ENCODE results near the gene DDR1.

Gene DDR1

DNA sequence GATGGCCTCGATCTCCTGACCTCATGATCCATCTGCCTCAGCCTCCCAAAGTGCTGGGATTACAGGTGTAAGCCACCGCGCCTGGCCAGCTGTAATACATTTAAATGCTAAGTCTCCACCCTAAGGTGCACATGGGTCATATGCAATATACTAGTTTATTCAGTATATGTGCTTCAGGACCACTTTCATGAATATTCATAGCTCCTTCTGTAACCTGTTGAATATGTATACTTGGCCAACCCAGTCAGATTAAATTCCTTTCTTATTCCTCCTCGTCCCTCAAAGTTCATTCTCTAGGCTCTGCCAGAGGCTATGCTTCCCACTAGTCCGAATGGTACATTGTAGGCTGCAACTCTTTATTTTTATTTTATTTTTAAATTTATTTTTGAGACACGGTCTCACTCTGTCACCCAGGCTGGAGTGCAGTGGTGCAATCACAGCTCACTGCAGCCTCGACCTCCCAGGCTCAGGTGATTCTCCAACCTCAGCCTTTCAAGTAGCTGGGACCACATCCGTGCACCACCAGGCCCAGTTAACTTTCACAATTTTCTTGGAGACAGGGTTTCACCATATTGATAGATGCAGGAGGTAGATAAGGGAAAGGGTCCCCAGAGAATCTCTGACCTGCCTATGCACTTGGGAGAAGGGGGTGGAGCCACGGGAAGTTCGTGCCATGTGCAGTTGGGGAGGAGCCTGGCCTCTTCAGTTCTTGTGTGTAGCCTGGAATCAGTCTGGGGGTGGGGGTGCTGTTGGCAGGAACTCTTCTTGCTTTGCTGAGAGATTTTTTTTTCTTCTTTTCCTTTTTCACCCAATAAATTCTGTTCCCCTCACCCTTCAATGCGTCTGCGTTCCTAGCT is 41.3 kb upstream of the DDR1 start:
- TF ChIP-seq RAD21 (IDR thresholded peaks at IDR 0.05; ENCODE audit: low read depth), result no peak
- no peak for TF ChIP-seq FOXM1 (IDR thresholded peaks at IDR 0.05; ENCODE audit: borderline replicate concordance, low read depth)
- no peak for TF ChIP-seq CREB1 (IDR thresholded peaks at IDR 0.05; ENCODE audit: low read depth)
- TF ChIP-seq EP300 (IDR thresholded peaks at IDR 0.05; ENCODE audit: borderline replicate concordance), result no peak
- TF ChIP-seq, protein P1, sequence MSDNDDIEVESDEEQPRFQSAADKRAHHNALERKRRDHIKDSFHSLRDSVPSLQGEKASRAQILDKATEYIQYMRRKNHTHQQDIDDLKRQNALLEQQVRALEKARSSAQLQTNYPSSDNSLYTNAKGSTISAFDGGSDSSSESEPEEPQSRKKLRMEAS (IDR thresholded peaks at IDR 0.05), result no peak
- no peak for TF ChIP-seq NFIC (IDR thresholded peaks at IDR 0.05)

DNA sequence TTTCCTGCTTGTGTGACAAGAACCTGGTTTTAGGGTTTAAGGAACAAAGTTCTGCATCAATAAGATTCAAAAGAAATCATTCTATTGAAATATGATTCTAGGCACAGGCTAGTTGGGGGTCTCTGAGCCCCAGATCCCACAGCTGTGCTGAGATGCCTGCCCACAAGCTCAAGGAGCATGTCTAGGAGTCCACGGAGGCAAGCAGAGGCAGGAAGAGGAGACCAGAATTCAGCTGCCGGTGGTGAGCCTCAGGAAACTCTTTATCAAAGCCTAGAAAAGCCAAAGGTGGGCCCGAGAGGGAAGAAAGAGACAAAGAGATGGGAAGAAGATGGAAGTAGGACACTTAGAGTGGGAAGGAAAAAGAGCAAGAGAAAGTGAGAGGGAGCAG is 40.7 kb upstream of the DDR1 start:
- TF ChIP-seq, protein P2, sequence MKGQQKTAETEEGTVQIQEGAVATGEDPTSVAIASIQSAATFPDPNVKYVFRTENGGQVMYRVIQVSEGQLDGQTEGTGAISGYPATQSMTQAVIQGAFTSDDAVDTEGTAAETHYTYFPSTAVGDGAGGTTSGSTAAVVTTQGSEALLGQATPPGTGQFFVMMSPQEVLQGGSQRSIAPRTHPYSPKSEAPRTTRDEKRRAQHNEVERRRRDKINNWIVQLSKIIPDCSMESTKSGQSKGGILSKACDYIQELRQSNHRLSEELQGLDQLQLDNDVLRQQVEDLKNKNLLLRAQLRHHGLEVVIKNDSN (IDR thresholded peaks at IDR 0.05), result no peak
- TF ChIP-seq TCF12 (IDR thresholded peaks at IDR 0.05; ENCODE audit: low read depth) (no peak), CREB1 (IDR thresholded peaks at IDR 0.05; ENCODE audit: low read depth) (no peak), RAD21 (IDR thresholded peaks at IDR 0.05; ENCODE audit: low read depth) (no peak), EP300 (IDR thresholded peaks at IDR 0.05; ENCODE audit: borderline replicate concordance) (no peak), CEBPB (IDR thresholded peaks at IDR 0.05) (no peak), NFIC (IDR thresholded peaks at IDR 0.05) (no peak), TEAD4 (IDR thresholded peaks at IDR 0.05) (no peak), TAF1 (IDR thresholded peaks at IDR 0.05; ENCODE audit: low read depth) (no peak), ZBTB7A (IDR thresholded peaks at IDR 0.05; ENCODE audit: low read depth) (no peak), YY1 (IDR thresholded peaks at IDR 0.05; ENCODE audit: low read depth) (no peak), FOXM1 (IDR thresholded peaks at IDR 0.05; ENCODE audit: borderline replicate concordance, low read depth) (no peak), EGR1 (IDR thresholded peaks at IDR 0.05) (no peak)
- TF ChIP-seq, protein P1 (IDR thresholded peaks at IDR 0.05), result no peak
- TF ChIP-seq, protein P3, sequence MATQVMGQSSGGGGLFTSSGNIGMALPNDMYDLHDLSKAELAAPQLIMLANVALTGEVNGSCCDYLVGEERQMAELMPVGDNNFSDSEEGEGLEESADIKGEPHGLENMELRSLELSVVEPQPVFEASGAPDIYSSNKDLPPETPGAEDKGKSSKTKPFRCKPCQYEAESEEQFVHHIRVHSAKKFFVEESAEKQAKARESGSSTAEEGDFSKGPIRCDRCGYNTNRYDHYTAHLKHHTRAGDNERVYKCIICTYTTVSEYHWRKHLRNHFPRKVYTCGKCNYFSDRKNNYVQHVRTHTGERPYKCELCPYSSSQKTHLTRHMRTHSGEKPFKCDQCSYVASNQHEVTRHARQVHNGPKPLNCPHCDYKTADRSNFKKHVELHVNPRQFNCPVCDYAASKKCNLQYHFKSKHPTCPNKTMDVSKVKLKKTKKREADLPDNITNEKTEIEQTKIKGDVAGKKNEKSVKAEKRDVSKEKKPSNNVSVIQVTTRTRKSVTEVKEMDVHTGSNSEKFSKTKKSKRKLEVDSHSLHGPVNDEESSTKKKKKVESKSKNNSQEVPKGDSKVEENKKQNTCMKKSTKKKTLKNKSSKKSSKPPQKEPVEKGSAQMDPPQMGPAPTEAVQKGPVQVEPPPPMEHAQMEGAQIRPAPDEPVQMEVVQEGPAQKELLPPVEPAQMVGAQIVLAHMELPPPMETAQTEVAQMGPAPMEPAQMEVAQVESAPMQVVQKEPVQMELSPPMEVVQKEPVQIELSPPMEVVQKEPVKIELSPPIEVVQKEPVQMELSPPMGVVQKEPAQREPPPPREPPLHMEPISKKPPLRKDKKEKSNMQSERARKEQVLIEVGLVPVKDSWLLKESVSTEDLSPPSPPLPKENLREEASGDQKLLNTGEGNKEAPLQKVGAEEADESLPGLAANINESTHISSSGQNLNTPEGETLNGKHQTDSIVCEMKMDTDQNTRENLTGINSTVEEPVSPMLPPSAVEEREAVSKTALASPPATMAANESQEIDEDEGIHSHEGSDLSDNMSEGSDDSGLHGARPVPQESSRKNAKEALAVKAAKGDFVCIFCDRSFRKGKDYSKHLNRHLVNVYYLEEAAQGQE (IDR thresholded peaks at IDR 0.05; ENCODE audit: low read depth), result no peak

DNA sequence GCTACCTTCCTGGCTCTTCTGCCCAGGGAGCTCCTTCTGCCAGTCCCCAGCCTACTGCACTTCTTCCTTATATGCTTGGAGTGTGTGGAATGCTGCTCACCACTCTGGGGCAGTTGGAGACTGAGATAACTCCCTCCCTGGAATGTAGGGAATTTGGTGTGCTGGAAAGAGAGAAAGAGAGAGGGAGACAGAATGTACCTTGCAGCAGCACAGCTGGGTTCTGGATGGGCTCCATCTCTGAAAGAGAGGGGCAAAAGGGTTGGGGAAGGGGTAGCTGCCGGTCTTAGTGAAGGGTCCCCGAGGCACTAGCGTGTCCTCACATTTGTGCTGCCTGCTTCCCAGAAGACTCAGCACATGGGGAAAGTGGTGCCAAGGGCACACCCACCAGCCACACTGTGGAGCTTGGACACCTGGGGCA is 40.2 kb upstream of the DDR1 start:
- TF ChIP-seq, protein P3 (IDR thresholded peaks at IDR 0.05; ENCODE audit: low read depth), result no peak
- TF ChIP-seq RAD21 (IDR thresholded peaks at IDR 0.05; ENCODE audit: low read depth), result peak; percentile 33
- no peak for TF ChIP-seq EP300 (IDR thresholded peaks at IDR 0.05; ENCODE audit: borderline replicate concordance)
- peak; percentile 98 for TF ChIP-seq TEAD4 (IDR thresholded peaks at IDR 0.05)
- no peak for TF ChIP-seq FOXM1 (IDR thresholded peaks at IDR 0.05; ENCODE audit: borderline replicate concordance, low read depth)
- no peak for TF ChIP-seq CREB1 (IDR thresholded peaks at IDR 0.05; ENCODE audit: low read depth)

- no peak for TF ChIP-seq EP300 (IDR thresholded peaks at IDR 0.05; ENCODE audit: borderline replicate concordance)
- TF ChIP-seq YY1 (IDR thresholded peaks at IDR 0.05; ENCODE audit: low read depth), result peak; percentile 86
- no peak for TF ChIP-seq TEAD4 (IDR thresholded peaks at IDR 0.05)
- no peak for TF ChIP-seq NFIC (IDR thresholded peaks at IDR 0.05)
- TF ChIP-seq TCF12 (IDR thresholded peaks at IDR 0.05; ENCODE audit: low read depth), result no peak
- TF ChIP-seq, protein P2 (IDR thresholded peaks at IDR 0.05), result peak; percentile 60; the same call in 1 of the 2 replicates
- TF ChIP-seq, protein P3 (IDR thresholded peaks at IDR 0.05; ENCODE audit: low read depth), result no peak
- TF ChIP-seq FOXM1 (IDR thresholded peaks at IDR 0.05; ENCODE audit: borderline replicate concordance, low read depth), result no peak
- TF ChIP-seq ZBTB7A (IDR thresholded peaks at IDR 0.05; ENCODE audit: low read depth), result no peak
- TF ChIP-seq CREB1 (IDR thresholded peaks at IDR 0.05; ENCODE audit: low read depth), result no peak
- TF ChIP-seq RAD21 (IDR thresholded peaks at IDR 0.05; ENCODE audit: low read depth), result no peak
- TF ChIP-seq CEBPB (IDR thresholded peaks at IDR 0.05), result no peak
- peak; percentile 81 for TF ChIP-seq EGR1 (IDR thresholded peaks at IDR 0.05)
- TF ChIP-seq, protein P1 (IDR thresholded peaks at IDR 0.05), result peak; percentile 97
- TF ChIP-seq TAF1 (IDR thresholded peaks at IDR 0.05; ENCODE audit: low read depth), result no peak
These were observed 39.1 kb upstream of the DDR1 start for GRCh38 chr6:30845183-30845582.
